Nephron (organoid): ENCODE data around the gene PRR7.

Experiments
- H3K27ac Mint-ChIP-seq, 3 experiments: 2 replicates each; pipeline ENCODE4 v1.8.0; 2020; ENCODE audit warnings: mixed read lengths in 3 of 3, mild to moderate bottlenecking in 2 of 3, moderate library complexity in 1 of 3
- H3K27me3 Mint-ChIP-seq: 2 replicates; pipeline ENCODE4 v1.8.0; 2021; ENCODE audit warnings: low read depth, mild to moderate bottlenecking, moderate library complexity, mixed read lengths
- H3K36me3 Mint-ChIP-seq: 2 replicates; pipeline ENCODE4 v1.8.0; 2020; ENCODE audit warnings: low read depth, mixed read lengths
- H3K4me1 Mint-ChIP-seq: 2 replicates; pipeline ENCODE4 v1.8.0; 2020; ENCODE audit warnings: mixed read lengths
- H3K4me3 Mint-ChIP-seq, 3 experiments: 2 replicates each; pipeline ENCODE4 v1.8.0; 2020; ENCODE audit warnings: mild to moderate bottlenecking in 3 of 3, mixed read lengths in 3 of 3, moderate library complexity in 2 of 3
- H3K9me3 Mint-ChIP-seq: 2 replicates; pipeline ENCODE4 v1.8.0; 2020; ENCODE audit warnings: mixed read lengths
- CTCF ChIP-seq, 3 experiments: fragments of 200-600 bp; sonication (generic); IDR thresholded peaks; one replicate each; pipeline ENCODE4 v1.5.0; 2021; ENCODE audit warnings: antibody characterized with exemption in 3 of 3; ENCODE audit not compliant: unreplicated experiment in 3 of 3

The PRR7 gene

DNA sequence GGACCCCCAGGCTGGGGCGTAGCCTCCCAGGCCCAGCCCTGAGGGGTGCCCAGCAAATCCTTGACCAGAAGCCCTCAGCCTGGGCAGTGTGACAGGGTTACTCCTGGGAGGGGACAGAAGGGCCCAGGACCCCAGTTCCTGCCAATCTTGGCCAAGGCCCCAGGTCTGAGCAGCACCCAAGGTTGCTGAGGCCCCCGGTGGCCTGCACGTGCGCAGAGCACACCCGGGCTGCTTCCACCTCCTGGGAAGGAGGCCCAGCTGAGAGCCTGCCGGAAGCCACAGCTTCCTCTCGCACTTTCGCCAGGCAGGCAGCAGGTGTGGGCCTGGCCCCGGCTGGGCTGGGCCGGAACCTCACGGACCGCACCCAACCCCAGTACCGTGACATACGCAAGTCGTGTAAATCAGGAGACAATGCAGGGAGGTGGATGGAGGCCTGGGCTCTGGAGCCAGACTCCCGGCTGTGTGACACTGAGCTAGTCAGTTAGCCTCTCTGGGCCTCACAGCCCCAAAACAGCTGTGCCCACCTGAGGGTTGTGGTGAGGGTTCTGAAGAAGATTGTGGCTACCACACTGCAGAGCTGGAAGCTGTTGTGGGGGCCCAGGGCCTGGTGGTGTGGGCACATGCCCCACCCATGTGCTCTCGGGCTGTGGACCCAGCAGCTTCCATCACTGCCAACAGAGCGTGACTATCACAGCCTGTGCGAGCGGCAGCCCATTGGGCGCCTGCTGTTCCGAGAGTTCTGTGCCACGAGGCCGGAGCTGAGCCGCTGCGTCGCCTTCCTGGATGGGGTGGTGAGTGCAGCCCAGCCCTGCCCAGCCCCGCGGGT lies 15.1 kb upstream of the PRR7 start:
- no peak for TF ChIP-seq CTCF (IDR thresholded peaks at IDR 0.05; ENCODE audit: unreplicated experiment in 3 of 3)
- peaks cover 15% of the 10 kb centered on the region for H3K4me1 Mint-ChIP-seq
- H3K27me3 Mint-ChIP-seq, result no peaks in the 10 kb centered on the region
- H3K9me3 Mint-ChIP-seq, result no peaks in the 10 kb centered on the region
- no peak overlapping the region for H3K27ac Mint-ChIP-seq
- peaks cover 15% of the 10 kb centered on the region for H3K36me3 Mint-ChIP-seq
- no peak overlapping the region for H3K4me3 Mint-ChIP-seq

DNA sequence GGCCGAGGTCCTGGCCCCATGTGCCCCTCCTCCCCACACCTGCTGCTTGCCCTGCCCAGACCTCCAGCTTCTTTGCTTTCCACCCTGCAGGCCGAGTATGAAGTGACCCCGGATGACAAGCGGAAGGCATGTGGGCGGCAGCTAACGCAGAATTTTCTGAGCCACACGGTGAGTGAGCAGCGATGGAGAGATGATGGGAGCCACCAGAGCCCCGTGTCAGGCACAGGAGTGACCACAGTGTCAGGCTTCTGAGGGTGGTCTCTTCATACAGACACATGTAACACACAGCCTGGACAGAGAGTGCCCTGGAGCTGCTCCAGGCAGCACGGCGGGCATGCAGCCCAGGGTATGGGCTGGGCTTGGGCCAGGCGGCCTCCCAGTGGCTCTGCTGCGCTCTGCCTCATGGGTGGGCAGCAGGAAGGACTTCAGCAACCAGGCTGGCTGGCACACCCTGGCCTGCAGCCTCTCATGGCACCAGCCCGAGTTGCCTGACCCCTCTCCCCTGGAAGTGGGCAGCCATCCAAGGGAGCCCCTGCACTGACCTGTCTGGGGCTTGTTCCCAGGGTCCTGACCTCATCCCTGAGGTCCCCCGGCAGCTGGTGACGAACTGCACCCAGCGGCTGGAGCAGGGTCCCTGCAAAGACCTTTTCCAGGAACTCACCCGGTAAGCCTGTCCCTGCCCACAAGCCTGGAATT lies 14.3 kb upstream of the PRR7 start:
- peaks cover 23% of the 10 kb centered on the region for H3K36me3 Mint-ChIP-seq
- no peak for TF ChIP-seq CTCF (IDR thresholded peaks at IDR 0.05; ENCODE audit: unreplicated experiment in 3 of 3)
- no peaks in the 10 kb centered on the region for H3K27me3 Mint-ChIP-seq
- H3K9me3 Mint-ChIP-seq, result no peaks in the 10 kb centered on the region
- H3K27ac Mint-ChIP-seq, result no peak overlapping the region
- H3K4me3 Mint-ChIP-seq, result no peak overlapping the region
- H3K4me1 Mint-ChIP-seq, result peaks cover 14% of the 10 kb centered on the region

- Mint-ChIP-seq H3K27me3 (no peaks in the 10 kb centered on the region), H3K4me3 (no peak overlapping the region), H3K4me1 (peaks cover 8% of the 10 kb centered on the region), H3K27ac (no peak overlapping the region), H3K36me3 (peaks cover 30% of the 10 kb centered on the region), H3K9me3 (no peaks in the 10 kb centered on the region)
- no peak for TF ChIP-seq CTCF (IDR thresholded peaks at IDR 0.05; ENCODE audit: unreplicated experiment in 3 of 3)
These were observed 13.6 kb upstream of the PRR7 start for GRCh38 chr5:177432839-177433657.

DNA sequence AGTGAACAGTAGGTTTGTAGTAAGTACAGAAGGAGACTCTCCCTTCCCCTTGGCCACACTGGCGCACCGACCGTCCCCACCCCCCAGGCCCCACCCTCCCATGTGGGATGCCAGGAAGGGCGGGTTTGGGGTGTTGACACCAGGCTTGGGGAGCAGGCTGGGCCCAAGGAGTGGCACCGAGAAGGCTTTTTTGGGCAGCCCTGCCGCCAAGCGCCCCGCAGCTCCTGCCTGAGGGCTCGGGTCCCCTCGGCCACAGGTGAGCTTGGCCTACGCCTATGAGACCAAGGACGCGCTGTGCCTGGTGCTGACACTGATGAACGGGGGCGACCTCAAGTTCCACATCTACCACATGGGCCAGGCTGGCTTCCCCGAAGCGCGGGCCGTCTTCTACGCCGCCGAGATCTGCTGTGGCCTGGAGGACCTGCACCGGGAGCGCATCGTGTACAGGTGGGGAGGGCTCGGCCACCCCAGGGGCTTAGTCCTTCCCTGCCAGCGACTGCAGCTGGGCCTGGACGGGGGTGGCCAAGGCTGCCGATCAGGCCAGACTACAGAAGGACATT lies 12.9 kb upstream of the PRR7 start:
- Mint-ChIP-seq H3K27me3 (no peaks in the 10 kb centered on the region), H3K9me3 (no peaks in the 10 kb centered on the region), H3K4me3 (no peak overlapping the region), H3K36me3 (peaks cover 35% of the 10 kb centered on the region), H3K4me1 (peaks cover 7% of the 10 kb centered on the region), H3K27ac (no peak overlapping the region)
- TF ChIP-seq CTCF (IDR thresholded peaks at IDR 0.05; ENCODE audit: unreplicated experiment in 3 of 3), result no peak

DNA sequence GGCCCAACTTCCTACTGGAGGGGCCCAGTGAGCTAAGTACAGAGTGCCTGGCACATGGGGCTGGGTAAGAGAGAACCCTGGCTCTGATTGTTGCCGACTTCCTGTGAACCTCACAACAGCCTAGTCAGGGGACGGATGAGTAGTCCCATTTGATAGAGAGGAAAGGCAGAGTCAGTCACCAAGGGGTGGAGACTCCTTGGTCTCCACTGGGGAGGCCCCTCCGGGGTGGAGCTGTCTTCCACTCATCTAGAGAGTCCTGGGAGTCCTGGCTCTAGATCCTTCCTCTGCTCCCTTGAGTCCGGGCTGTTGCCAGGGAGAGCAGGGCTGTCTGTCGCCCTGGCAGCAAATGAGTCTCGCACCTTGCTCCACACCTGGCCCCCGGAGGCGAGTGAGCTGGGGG lies 12.2 kb upstream of the PRR7 start:
- Mint-ChIP-seq H3K4me3 (no peak overlapping the region), H3K27ac (no peak overlapping the region), H3K27me3 (no peaks in the 10 kb centered on the region), H3K4me1 (peaks cover under 1% of the 10 kb centered on the region), H3K36me3 (peaks cover 40% of the 10 kb centered on the region), H3K9me3 (no peaks in the 10 kb centered on the region)
- no peak for TF ChIP-seq CTCF (IDR thresholded peaks at IDR 0.05; ENCODE audit: unreplicated experiment in 3 of 3)
